B cell (primary cell): ENCODE measurements around the gene TTLL6. TPM values are rescaled to one million over a fixed set of nuclear protein-coding genes. Genes with fewer than 3 reads are reported as not detected.

ENCODE experiments used
- ATAC-seq: fragments of 200-7000 bp; cut with Tn5 transposase; one replicate; pipeline ENCODE4 v1.10.0; 2021; ENCODE audit warnings: low read depth, mild to moderate bottlenecking, moderate number of reproducible peaks, moderate library complexity
- CTCF ChIA-PET: fragments of 350-600 bp; sonication (Branson Sonifier 250); formaldehyde crosslinking; loops from one replicate; lab custom pipeline; 2021; ENCODE audit warnings: antibody characterized with exemption, inconsistent platforms; lab: Charles Lee
- POLR2A ChIA-PET: fragments of 350-600 bp; sonication (Branson Sonifier 250); formaldehyde crosslinking; loops from one replicate; lab custom pipeline; 2021; ENCODE audit warnings: antibody characterized with exemption; lab: Charles Lee
- DNase-seq: peaks from one replicate; pipeline ENCODE4 v3.0.0; 2013
- H2AFZ ChIP-seq: 2 replicates; pipeline ENCODE4 v1.6.1; 2012; ENCODE audit warnings: mild to moderate bottlenecking, low read depth, low read length; ENCODE audit not compliant: insufficient read depth, poor library complexity, severe bottlenecking
- H3K27ac ChIP-seq, 2 donors: 1 replicate in 1 of 2; 2 replicates in 1 of 2; pipeline ENCODE4 v1.5.1; 2012 to 2013; ENCODE audit warnings: low read length in 2 of 2, mild to moderate bottlenecking in 2 of 2, moderate library complexity in 1 of 2
- H3K27me3 ChIP-seq, 4 experiments: fragments of 200-600 bp in 1 of 4; sonication (generic) in 1 of 4; replicated peaks in 1 of 4; 1 replicate in 2 of 4; 2 replicates in 2 of 4; pipeline versions ENCODE4 v1.6.1 to v1.7.0; 2013 to 2016; ENCODE audit warnings: low read length in 3 of 4, mild to moderate bottlenecking in 2 of 4, mixed read lengths in 1 of 4, moderate library complexity in 1 of 4; ENCODE audit not compliant: insufficient read depth in 4 of 4, control insufficient read depth in 3 of 4; ENCODE audit errors: control extremely low read depth in 1 of 4
- H3K36me3 ChIP-seq, 2 experiments: replicated peaks in 1 of 2; 1 replicate in 1 of 2; 2 replicates in 1 of 2; pipeline versions ENCODE4 v1.6.1 to v1.7.1; 2013; ENCODE audit warnings: low read length in 1 of 2; ENCODE audit not compliant: insufficient read depth in 2 of 2, control insufficient read depth in 1 of 2; ENCODE audit errors: control extremely low read depth in 1 of 2, extremely low read depth in 1 of 2
- H3K4me1 ChIP-seq, 2 donors: fragments of 200-600 bp in 1 of 2; sonication (generic) in 1 of 2; 1 replicate in 1 of 2; 2 replicates in 1 of 2; pipeline versions ENCODE4 v1.5.1 to v1.6.1; 2013 to 2017; ENCODE audit warnings: low read length in 2 of 2; ENCODE audit not compliant: control insufficient read depth in 2 of 2, insufficient read depth in 2 of 2
- H3K4me2 ChIP-seq: replicated peaks from 2 replicates; pipeline ENCODE3; 2012; ENCODE audit warnings: mild to moderate bottlenecking, low read depth, low read length; ENCODE audit not compliant: poor library complexity, severe bottlenecking
- H3K4me3 ChIP-seq, 5 experiments: fragments of 200-600 bp in 1 of 5; sonication (generic) in 1 of 5; 1 replicate in 3 of 5; 2 replicates in 2 of 5; pipeline versions ENCODE4 v1.5.1 to v1.7.0; 2011 to 2016; ENCODE audit warnings: low read length in 4 of 5, mild to moderate bottlenecking in 4 of 5, low read depth in 2 of 5, control low read depth in 1 of 5, moderate library complexity in 1 of 5; ENCODE audit not compliant: insufficient read depth in 1 of 5; ENCODE audit errors: control extremely low read depth in 1 of 5, extremely low read depth in 1 of 5
- H3K79me2 ChIP-seq: fragments of 200-600 bp; sonication (generic); one replicate; pipeline ENCODE4 v1.6.0; 2016; ENCODE audit warnings: low read length; ENCODE audit not compliant: control insufficient read depth, insufficient read depth
- H3K9ac ChIP-seq: fragments of 200-600 bp; sonication (generic); 2 replicates; pipeline ENCODE4 v1.6.1; 2017; ENCODE audit warnings: mild to moderate bottlenecking, low read length, moderate library complexity
- H3K9me3 ChIP-seq, 3 donors: one replicate each; pipeline versions ENCODE4 v1.6.1 to v1.7.1; 2013; ENCODE audit warnings: low read length in 2 of 3; ENCODE audit not compliant: control insufficient read depth in 2 of 3, insufficient read depth in 1 of 3; ENCODE audit errors: control extremely low read depth in 1 of 3
- H4K20me1 ChIP-seq: 2 replicates; pipeline ENCODE4 v1.6.0; 2012; ENCODE audit warnings: mild to moderate bottlenecking, low read length; ENCODE audit not compliant: insufficient read depth, control insufficient read depth, poor library complexity, severe bottlenecking
- H3K27ac Mint-ChIP-seq: one replicate; pipeline ENCODE4 v1.8.0; 2021; ENCODE audit warnings: mixed read lengths
- H3K27me3 Mint-ChIP-seq: one replicate; pipeline ENCODE4 v1.8.0; 2021; ENCODE audit warnings: mixed read lengths
- H3K4me1 Mint-ChIP-seq: one replicate; pipeline ENCODE4 v1.8.0; 2021; ENCODE audit warnings: mixed read lengths
- H3K4me3 Mint-ChIP-seq: one replicate; pipeline ENCODE4 v1.8.0; 2021; ENCODE audit warnings: mixed read lengths
- H3K9me3 Mint-ChIP-seq: one replicate; pipeline ENCODE4 v1.8.0; 2022; ENCODE audit warnings: mixed read lengths; ENCODE audit not compliant: insufficient read depth
- CTCF ChIP-seq: fragments of 200-600 bp; IDR thresholded peaks from one replicate; pipeline ENCODE4 v1.8.0; 2022; ENCODE audit warnings: antibody characterized with exemption, mild to moderate bottlenecking
- EZH2 ChIP-seq: IDR thresholded peaks from 2 replicates; pipeline ENCODE4 v1.6.1; 2012; ENCODE audit warnings: borderline replicate concordance, low read depth, mild to moderate bottlenecking, moderate library complexity, low read length; ENCODE audit not compliant: insufficient read depth, poor library complexity, severe bottlenecking
- WGBS: methylation state at CpG from one replicate; pipeline ENCODE4 v1.1.5; 2013; ENCODE audit warnings: missing lambda C conversion rate; ENCODE audit not compliant: insufficient coverage; 5-methylcytosine and 5-hydroxymethylcytosine counted together
- intact Hi-C: fragments of 100-400 bp; cut with micrococcal nuclease; formaldehyde crosslinking; loops from one replicate; pipeline ENCODE4 v1.10.0; 2022
- polyA plus RNA-seq: library from polyadenylated mRNA; depleted of rRNA; stranded (reverse); fragments of >200 nt; gene quantifications from 2 replicates; pipeline ENCODE4 v1.2.3, GENCODE V29; 2012
- total RNA-seq, 2 donors: library from RNA; stranded (reverse); fragments of 120-200 nt in 1 of 2; gene quantifications; 1 replicate in 1 of 2; 2 replicates in 1 of 2; pipeline versions ENCODE4 v1.2.3 to v1.2.4, GENCODE V29; 2013 to 2022

The TTLL6 gene
- total and polyA plus RNA-seq, 2 donors (not counting 1 experiment from before 2014, with no cell fraction given), result not detected

- no peaks in the 10 kb centered on the region for H3K36me3 ChIP-seq
- ChIA-PET POLR2A (no interaction called here), CTCF (interaction anchor here (0.7 kb wide), 1 partner anchor 45 kb away, joined by 3 read pairs; no protein-coding TSS in a partner anchor)
- H3K4me2 ChIP-seq, result no peak overlapping the region
- no peak overlapping the region for H2AFZ ChIP-seq
- no peaks in the 10 kb centered on the region for H4K20me1 ChIP-seq
- no peak overlapping the region for H3K27ac ChIP-seq
- peaks cover 0 to 10% (median 7%) of the 10 kb centered on the region in 4 experiments for H3K27me3 ChIP-seq
- DNase-seq, result no peak
- Mint-ChIP-seq H3K27ac (no peak overlapping the region), H3K27me3 (peaks cover 40% of the 10 kb centered on the region), H3K4me1 (no peaks in the 10 kb centered on the region), H3K4me3 (no peak overlapping the region), H3K9me3 (no peaks in the 10 kb centered on the region)
- H3K79me2 ChIP-seq, result no peaks in the 10 kb centered on the region
- ATAC-seq, result no peak
- intact Hi-C loops, result no loop called here
- no peak overlapping the region for H3K9ac ChIP-seq
- H3K9me3 ChIP-seq, result no peaks in the 10 kb centered on the region
- H3K4me3 ChIP-seq, result no peak overlapping the region
- no peak for TF ChIP-seq EZH2
- H3K4me1 ChIP-seq, result no peaks in the 10 kb centered on the region
- 94% methylated on average over 3 of the region's 5 CpGs for WGBS
Measured at GRCh38 chr17:48769009-48769675, 47.9 kb downstream of the TTLL6 start.

- DNase-seq (no peak), ATAC-seq (no peak)
- no peak overlapping the region for H3K27ac ChIP-seq
- H3K79me2 ChIP-seq, result no peaks in the 10 kb centered on the region
- no peaks in the 10 kb centered on the region for H3K36me3 ChIP-seq
- intact Hi-C loops, result no loop called here
- Mint-ChIP-seq H3K9me3 (no peaks in the 10 kb centered on the region), H3K4me1 (no peaks in the 10 kb centered on the region), H3K27ac (no peak overlapping the region), H3K27me3 (peaks cover 50% of the 10 kb centered on the region), H3K4me3 (no peak overlapping the region)
- no peaks in the 10 kb centered on the region for H4K20me1 ChIP-seq
- ChIA-PET CTCF (no interaction called here), POLR2A (no interaction called here)
- no peak overlapping the region for H3K4me3 ChIP-seq
- peaks cover 0 to 19% (median 7%) of the 10 kb centered on the region in 4 experiments for H3K27me3 ChIP-seq
- no peak overlapping the region for H3K9ac ChIP-seq
- no peak overlapping the region for H2AFZ ChIP-seq
- H3K4me1 ChIP-seq, result no peaks in the 10 kb centered on the region
- WGBS, result 95% methylated on average over 2 of the region's 4 CpGs
- no peak overlapping the region for H3K4me2 ChIP-seq
- no peaks in the 10 kb centered on the region for H3K9me3 ChIP-seq
- TF ChIP-seq CTCF (no peak), EZH2 (no peak)
Measured at GRCh38 chr17:48767263-48767774, 49.7 kb downstream of the TTLL6 start.
